Daoy (cell line): ENCODE results near the gene ISLR. TPM values are rescaled to one million over a fixed set of nuclear protein-coding genes. Genes with fewer than 3 reads are reported as not detected.

Experiments used
- DNase-seq: peaks from one replicate; pipeline ENCODE4 v3.0.0-alpha.2; 2015; ENCODE audit warnings: low read depth
- total RNA-seq: library from RNA; depleted of rRNA; stranded (reverse); fragments of >200 nt; shearing (Covaris generic); gene quantifications from 2 replicates; pipeline ENCODE4 v1.2.3, GENCODE V29; 2014; rRNA removed

ISLR gene
- total RNA-seq, 1 experiment from 2014 or later, result 0.29 TPM

GRCh38 chr15:74212494-74212893 lies 39.0 kb downstream of the ISLR start:
- no peak for DNase-seq

DNA sequence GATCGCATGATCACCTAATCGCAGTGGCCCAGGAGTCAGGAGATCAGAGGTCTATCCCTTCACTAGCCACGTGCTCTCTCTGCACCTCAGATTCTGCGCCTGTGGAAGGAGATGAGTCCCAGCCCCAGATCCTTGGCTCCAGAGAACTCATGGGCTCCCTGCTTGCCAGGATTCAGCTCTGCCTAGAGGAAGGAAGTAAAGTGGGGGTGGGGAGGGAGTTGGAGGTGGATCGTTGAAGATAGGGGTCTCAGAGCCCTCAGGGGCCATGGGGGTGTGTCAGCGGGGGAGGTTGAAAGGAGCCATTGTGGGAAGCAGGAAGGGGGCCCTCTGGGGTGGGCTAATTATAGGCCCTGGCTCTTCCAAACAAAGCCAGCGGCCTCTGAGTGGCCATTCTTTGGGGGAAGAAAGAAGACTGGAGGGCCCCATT lies 40.4 kb downstream of the ISLR start:
- no peak for DNase-seq

DNA sequence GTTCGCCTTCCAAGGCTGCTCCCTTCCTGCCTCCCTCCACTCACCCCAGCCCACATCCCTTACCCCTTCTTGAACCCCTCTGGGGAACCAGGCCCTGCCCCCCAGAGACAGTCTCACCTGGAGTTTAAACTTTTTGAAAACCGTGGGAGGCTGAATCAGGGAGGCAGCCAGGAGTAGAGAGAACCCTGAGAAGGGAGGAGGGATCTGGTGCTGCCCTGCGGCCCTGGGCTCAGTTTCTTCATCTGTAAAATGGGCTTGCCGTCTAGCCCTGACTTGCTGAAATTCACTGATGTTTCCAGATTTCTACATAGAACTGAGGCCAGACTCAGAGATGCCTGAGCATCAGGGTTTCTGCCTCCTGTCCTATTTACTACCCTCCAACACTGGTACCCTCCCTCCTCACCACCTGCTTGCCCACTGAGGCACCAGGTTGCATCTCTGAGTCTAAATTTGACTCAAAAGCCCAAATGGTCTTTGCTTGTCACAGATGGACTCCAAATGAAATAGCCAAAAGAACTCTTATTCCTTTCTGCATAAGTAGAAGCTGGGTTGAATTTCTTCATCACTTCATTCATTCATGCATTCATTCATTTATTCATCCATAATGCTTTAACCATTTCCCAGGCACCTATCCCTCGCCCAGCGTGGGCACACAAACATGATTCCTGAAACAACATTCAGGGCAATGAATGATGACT lies 41.0 kb downstream of the ISLR start:
- DNase-seq, result no peak

GRCh38 chr15:74215958-74216357 lies 42.4 kb downstream of the ISLR start:
- no peak for DNase-seq

DNA sequence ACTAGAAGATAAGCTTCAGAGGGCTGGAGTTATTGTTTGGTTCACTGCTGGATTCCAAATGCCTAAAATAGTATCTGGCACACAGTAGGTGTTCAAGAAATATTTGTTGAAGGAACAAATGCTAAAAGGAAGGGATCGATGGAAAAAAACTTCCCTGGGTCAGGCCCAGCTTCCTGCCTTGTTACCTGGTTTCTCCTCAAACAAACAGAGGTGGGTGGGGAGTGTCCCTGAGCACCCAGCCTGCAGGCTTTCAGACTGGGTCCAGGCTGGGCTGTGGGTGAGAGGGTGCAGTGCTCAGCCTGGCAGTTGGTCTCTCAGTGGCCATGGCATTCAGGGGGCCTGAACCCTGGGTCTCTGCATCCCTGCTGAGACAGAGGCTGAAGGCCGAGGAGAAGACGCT lies 43.4 kb downstream of the ISLR start:
- DNase-seq, result no peak

- no peak for DNase-seq
These were observed 44.7 kb downstream of the ISLR start for GRCh38 chr15:74217907-74218885.

DNA sequence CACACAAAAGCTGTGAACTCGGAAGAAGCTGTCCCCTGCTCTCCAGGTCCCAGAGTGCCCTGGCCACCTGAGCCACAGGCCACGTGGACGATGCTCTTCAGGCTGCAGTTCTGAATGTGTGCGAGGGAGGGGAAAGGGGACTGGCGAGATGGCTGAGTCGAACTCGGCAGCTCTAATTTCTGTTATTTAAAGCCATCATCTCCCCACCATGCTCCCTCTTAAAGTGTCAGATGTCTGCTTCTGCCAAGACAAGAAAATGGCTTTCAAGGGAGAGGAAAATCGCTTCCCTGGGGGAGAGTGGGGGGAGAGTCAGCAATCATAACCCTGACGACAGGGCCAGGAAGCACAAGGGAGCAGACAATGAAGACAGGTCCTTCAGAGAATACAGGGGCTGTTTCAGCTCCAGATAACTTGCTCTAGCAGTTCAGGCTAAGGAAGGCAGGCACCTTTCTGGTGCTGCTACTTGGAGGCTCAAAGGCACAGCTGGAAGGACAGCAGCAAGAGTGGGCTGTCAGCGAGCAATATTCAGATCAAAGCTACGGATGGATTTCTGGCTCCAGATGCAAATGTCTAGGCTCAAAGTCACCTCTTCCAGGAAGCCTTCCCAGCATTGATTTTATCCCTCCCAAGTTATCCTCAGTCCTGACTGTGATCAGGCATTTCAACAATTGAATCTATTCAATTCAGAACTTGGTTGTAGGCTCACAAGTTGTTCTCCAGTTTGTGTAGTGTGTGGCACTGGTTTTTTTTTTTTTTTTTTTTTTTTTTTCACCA lies 47.2 kb downstream of the ISLR start:
- no peak for DNase-seq

GRCh38 chr15:74221399-74222239 lies 48.1 kb downstream of the ISLR start:
- no peak for DNase-seq

DNA sequence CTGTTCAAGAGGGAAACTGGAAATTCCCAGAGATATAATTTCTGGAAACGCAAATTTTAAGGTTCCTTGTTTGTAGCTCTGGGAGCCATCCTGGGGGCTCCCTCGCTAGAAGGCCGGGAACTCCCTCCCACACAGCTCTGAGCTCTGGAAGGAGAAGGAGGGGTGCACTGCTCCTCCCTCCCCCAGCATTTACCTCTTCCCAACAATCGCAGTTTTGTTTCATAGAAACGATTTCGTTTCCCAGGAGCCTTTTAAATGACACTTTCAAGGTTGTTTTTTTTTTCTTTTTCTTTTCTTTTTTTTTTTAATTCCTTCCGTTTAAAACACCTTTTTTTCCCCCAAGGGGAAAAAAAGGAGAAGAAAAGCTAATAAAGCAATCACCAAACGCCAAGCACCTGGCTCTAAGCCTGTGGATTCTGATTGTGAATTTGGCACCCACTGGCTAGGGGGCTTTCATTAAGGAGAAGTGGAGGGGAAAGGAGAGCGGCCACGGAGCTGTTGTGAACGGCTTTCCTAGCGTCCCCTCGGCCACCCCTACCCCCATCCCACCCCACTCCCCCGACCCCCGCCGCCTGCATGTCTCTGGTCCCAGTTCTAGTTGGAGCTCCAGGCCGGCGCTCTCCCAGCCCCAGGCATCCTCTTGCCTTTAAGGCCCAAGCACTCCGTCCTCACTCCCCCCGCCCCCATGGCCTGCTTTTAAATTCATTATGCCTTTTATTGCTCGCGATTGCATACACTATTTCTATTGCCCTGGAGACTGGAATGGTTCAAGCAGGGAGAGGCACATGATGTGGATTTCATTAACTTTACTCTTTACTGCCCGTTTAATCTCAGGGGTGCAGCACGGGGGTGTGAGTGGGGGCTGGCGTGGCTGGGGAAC lies 49.0 kb downstream of the ISLR start:
- no peak for DNase-seq

DNA sequence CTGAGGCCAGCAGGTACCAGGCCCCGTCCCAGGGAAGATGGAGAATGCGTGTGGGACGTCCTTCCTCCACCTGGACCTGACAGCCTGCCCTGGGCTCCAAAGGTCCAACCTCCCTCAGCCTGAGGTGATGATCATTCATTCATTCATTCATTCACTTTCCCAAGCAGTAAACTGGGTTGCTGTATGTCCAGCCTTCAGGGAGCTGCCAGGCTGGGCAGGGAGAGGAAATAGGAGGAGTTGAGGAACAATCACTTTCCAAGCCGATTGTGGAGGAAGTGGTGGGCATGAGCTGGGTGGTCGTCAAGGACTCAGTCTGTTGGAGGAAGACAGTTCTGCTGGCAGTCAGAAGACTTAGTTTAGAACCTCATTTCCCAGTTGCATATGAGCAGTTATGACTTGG lies 52.4 kb downstream of the ISLR start:
- no peak for DNase-seq

Other genes with a start within 250 kb of the ISLR start
- 125 and 161 TPM in 2 replicates for gene LOXL1, start 247.2 kb upstream of the ISLR start, total RNA-seq
- gene STOML1, start 181.4 kb upstream of the ISLR start, total RNA-seq, result 14.1 and 19.9 TPM in 2 replicates
- gene PML, start 179.0 kb upstream of the ISLR start, total RNA-seq, result 42.0 and 46.5 TPM in 2 replicates
- 0.06 TPM in 1 of 2 replicates, not detected in the other for gene GOLGA6A, start 91.2 kb upstream of the ISLR start, total RNA-seq
- not detected in 2 replicates for gene ISLR2, start 43.1 kb upstream of the ISLR start, total RNA-seq
- gene STRA6, start 29.1 kb downstream of the ISLR start, total RNA-seq, result 28.3 and 30.8 TPM in 2 replicates
- 4.9 and 5.9 TPM in 2 replicates for gene CCDC33, start 62.6 kb downstream of the ISLR start, total RNA-seq
- 0.06 and 0.12 TPM in 2 replicates for gene CYP11A1, start 193.9 kb downstream of the ISLR start, total RNA-seq